Measurements from ENCODE around the gene PLEKHM3.

The PLEKHM3 gene

GRCh38 chr2:207819839-207820784 is 205.2 kb downstream of the PLEKHM3 start:
- Histone ChIP-seq H3K36me3 (ENCODE audit: control insufficient read depth in 2 of 2, insufficient read depth in 1 of 2, low read length in 2 of 2) (no peaks in the 10 kb centered on the region), H3K4me3 (ENCODE audit: low read depth, low read length) (no peak overlapping the region), H3K4me1 (ENCODE audit: control insufficient read depth, insufficient read depth, low read length) (no peaks in the 10 kb centered on the region; the same call in 1 of the 2 replicates), H3K27ac (ENCODE audit: extremely low read depth, low read depth, low read length) (no peak overlapping the region), H3K9me3 (ENCODE audit: control insufficient read depth, insufficient read depth, low read depth, low read length) (no peaks in the 10 kb centered on the region)
- ChIA-PET CTCF (interaction anchor here (0.8 kb wide), 1 partner anchor 15 kb away, joined by 5 read pairs; no protein-coding TSS in a partner anchor), POLR2A (no interaction called here)
- TF ChIP-seq ZNF658 (tag by site-specific recombination; IDR thresholded peaks at IDR 0.05) (no peak), ZNF138 (tag by site-specific recombination; IDR thresholded peaks at IDR 0.05; ENCODE audit: borderline replicate concordance) (no peak), ZSCAN30 (tag by site-specific recombination; IDR thresholded peaks at IDR 0.05) (no peak), EGR2 (tag by site-specific recombination; IDR thresholded peaks at IDR 0.05; ENCODE audit: low read depth) (0 out of 2 replicates have a peak, but pooled peaks have one; percentile 15), ZNF555 (tag by site-specific recombination; conservative IDR thresholded peaks at IDR 0.05) (no peak), ZNF133 (tag by site-specific recombination; IDR thresholded peaks at IDR 0.05) (0 out of 2 replicates have a peak, but pooled peaks have one; percentile 34), ZEB2 (tag by site-specific recombination; IDR thresholded peaks at IDR 0.05) (no peak), ZNF280C (tag by site-specific recombination; IDR thresholded peaks at IDR 0.05) (no peak), KLF8 (tag by site-specific recombination; IDR thresholded peaks at IDR 0.05) (no peak), ZBTB49 (tag by site-specific recombination; IDR thresholded peaks at IDR 0.05; ENCODE audit: low read depth) (0 out of 2 replicates have a peak, but pooled peaks have one; percentile 69), ZNF513 (tag by site-specific recombination; IDR thresholded peaks at IDR 0.05) (no peak)

GRCh38 chr2:207819021-207819797 is 206.1 kb downstream of the PLEKHM3 start:
- Histone ChIP-seq H3K36me3 (ENCODE audit: control insufficient read depth in 2 of 2, insufficient read depth in 1 of 2, low read length in 2 of 2) (no peaks in the 10 kb centered on the region), H3K27ac (ENCODE audit: extremely low read depth, low read depth, low read length) (no peak overlapping the region), H3K4me3 (ENCODE audit: low read depth, low read length) (no peak overlapping the region), H3K4me1 (ENCODE audit: control insufficient read depth, insufficient read depth, low read length) (no peaks in the 10 kb centered on the region; the same call in 1 of the 2 replicates), H3K9me3 (ENCODE audit: control insufficient read depth, insufficient read depth, low read depth, low read length) (no peaks in the 10 kb centered on the region)
- CTCF ChIA-PET: interaction anchor here (0.7 to 0.8 kb wide), 2 partner anchors 14 to 22 kb away, joined by 3 to 5 read pairs; no protein-coding TSS in a partner anchor
- POLR2A ChIA-PET: interaction anchor here (0.7 kb wide), 1 partner anchor 1631 kb away, joined by 5 read pairs; no protein-coding TSS in a partner anchor
- TF ChIP-seq ZNF664 (tag by site-specific recombination; IDR thresholded peaks at IDR 0.05) (no peak), ZNF677 (tag by site-specific recombination; IDR thresholded peaks at IDR 0.05) (no peak), ZNF175 (tag by site-specific recombination; IDR thresholded peaks at IDR 0.05) (no peak), ZBTB49 (tag by site-specific recombination; IDR thresholded peaks at IDR 0.05; ENCODE audit: low read depth) (no peak), KLF9 (tag by site-specific recombination; IDR thresholded peaks at IDR 0.05; ENCODE audit: low read depth) (no peak), ZNF214 (tag by site-specific recombination; IDR thresholded peaks at IDR 0.05; ENCODE audit: borderline replicate concordance) (no peak), PRDM4 (tag by site-specific recombination; IDR thresholded peaks at IDR 0.05) (no peak), ZNF19 (tag by site-specific recombination; IDR thresholded peaks at IDR 0.05; ENCODE audit: low read depth) (no peak), ZNF555 (tag by site-specific recombination; conservative IDR thresholded peaks at IDR 0.05) (no peak), ZSCAN16 (tag by site-specific recombination; IDR thresholded peaks at IDR 0.05) (no peak), ZFP3 (tag by site-specific recombination; IDR thresholded peaks at IDR 0.05; ENCODE audit: low read depth) (no peak)
